ENCODE results near the gene LTBP3. TPM values are rescaled to one million over a fixed set of nuclear protein-coding genes. Genes with fewer than 3 reads are reported as not detected.

Gene LTBP3
- total RNA-seq, 1 donor, result 23.7 TPM

DNA sequence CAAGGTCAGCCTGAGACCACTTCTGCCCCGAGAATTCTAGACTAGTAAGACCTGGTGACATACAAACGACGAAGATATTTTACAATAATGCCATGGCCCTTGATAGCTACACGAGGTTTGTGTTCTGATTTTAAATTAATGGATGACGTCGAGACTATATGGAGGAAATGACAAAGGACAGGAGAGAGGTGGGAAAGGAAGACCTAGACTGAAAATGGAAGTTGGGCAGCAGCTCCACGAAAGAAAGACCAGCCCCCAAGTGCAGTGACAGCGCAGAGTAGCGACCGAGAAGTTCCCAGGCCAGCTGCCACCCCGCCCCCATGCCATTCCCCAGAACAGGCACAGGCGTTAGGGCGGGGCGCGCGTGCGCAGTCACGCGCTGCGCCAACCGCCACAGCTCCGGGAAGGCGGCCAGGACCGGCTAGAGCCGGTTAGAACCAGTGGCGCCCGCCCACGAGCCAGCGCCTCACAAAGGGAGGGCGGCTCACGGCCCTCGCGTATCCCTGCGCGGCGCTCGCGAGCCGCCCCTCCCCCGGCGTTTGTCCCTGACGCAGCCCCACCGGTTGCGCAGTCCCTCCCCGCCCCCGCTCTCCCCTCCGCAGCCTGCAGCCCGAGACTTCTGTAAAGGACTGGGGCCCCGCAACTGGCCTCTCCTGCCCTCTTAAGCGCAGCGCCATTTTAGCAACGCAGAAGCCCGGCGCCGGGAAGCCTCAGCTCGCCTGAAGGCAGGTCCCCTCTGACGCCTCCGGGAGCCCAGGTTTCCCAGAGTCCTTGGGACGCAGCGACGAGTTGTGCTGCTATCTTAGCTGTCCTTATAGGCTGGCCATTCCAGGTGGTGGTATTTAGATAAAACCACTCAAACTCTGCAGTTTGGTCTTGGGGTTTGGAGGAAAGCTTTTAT, 60.8 kb downstream of the LTBP3 start:
- DNase-seq (ENCODE audit: low read depth), result peak; percentile 99
- peak overlapping the region; percentile 96 for H3K4me3 ChIP-seq (ENCODE audit: low read depth, low read length)
- TF ChIP-seq, protein P1, sequence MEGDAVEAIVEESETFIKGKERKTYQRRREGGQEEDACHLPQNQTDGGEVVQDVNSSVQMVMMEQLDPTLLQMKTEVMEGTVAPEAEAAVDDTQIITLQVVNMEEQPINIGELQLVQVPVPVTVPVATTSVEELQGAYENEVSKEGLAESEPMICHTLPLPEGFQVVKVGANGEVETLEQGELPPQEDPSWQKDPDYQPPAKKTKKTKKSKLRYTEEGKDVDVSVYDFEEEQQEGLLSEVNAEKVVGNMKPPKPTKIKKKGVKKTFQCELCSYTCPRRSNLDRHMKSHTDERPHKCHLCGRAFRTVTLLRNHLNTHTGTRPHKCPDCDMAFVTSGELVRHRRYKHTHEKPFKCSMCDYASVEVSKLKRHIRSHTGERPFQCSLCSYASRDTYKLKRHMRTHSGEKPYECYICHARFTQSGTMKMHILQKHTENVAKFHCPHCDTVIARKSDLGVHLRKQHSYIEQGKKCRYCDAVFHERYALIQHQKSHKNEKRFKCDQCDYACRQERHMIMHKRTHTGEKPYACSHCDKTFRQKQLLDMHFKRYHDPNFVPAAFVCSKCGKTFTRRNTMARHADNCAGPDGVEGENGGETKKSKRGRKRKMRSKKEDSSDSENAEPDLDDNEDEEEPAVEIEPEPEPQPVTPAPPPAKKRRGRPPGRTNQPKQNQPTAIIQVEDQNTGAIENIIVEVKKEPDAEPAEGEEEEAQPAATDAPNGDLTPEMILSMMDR (IDR thresholded peaks at IDR 0.05; ENCODE audit: insufficient read depth, low read depth, low read length), result peak; percentile 6

GRCh38 chr11:65496304-65497140, 61.6 kb downstream of the LTBP3 start:
- TF ChIP-seq, protein P1 (IDR thresholded peaks at IDR 0.05; ENCODE audit: insufficient read depth, low read depth, low read length), result no peak
- peak; percentile 87 for DNase-seq (ENCODE audit: low read depth)
- H3K4me3 ChIP-seq (ENCODE audit: low read depth, low read length), result peak overlapping the region; percentile 46

DNA sequence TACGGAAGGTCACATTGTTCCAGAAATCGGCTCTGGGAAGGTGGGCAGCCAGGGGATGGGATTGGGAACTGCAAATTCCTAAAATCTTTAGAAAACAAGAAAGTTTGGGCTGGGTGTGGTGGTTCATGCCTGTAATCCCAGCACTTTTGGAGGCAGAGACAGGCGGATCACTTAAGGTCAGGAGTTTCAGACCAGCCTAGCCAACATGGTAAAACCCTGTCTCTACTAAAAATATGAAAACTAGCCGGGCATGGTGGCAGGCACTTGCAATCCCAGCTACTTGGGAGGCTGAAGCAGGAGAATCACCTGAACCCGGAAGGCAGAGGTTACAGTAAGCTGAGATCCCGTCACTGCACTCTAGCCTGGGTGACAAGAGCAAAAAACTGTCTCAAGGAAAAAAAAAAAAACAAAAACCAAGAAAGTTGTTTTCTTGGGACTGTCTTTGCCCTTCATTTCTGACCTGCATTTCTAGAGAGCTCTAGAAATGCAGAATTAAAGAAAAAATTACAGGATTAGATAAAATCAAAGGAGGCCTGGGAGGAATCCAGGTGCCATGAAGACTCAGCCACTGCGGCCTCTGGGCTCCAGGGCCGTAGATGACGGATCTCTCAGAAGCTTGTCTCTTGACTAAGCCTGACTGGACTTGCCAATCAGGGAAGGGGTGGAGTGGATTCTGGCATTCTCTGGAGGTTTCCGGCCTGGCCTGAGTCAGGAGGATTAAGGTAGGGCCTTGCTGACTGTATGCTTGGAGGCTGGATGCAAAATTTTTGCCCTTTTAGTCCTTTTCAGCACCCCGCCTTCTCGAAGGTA, 64.6 kb downstream of the LTBP3 start:
- TF ChIP-seq, protein P1 (IDR thresholded peaks at IDR 0.05; ENCODE audit: insufficient read depth, low read depth, low read length), result no peak
- peak; percentile 93 for DNase-seq (ENCODE audit: low read depth)
- no peak overlapping the region for H3K4me3 ChIP-seq (ENCODE audit: low read depth, low read length)

GRCh38 chr11:65492637-65493366, 65.4 kb downstream of the LTBP3 start:
- DNase-seq (ENCODE audit: low read depth), result peak; percentile 93
- TF ChIP-seq, protein P1 (IDR thresholded peaks at IDR 0.05; ENCODE audit: insufficient read depth, low read depth, low read length), result no peak
- H3K4me3 ChIP-seq (ENCODE audit: low read depth, low read length), result no peak overlapping the region

GRCh38 chr11:65492387-65492636, 65.8 kb downstream of the LTBP3 start:
- TF ChIP-seq, protein P1 (IDR thresholded peaks at IDR 0.05; ENCODE audit: insufficient read depth, low read depth, low read length), result no peak
- DNase-seq (ENCODE audit: low read depth), result no peak
- H3K4me3 ChIP-seq (ENCODE audit: low read depth, low read length), result no peak overlapping the region
